ENCODE results near the gene GNAZ.

GRCh38 chr22:23110922-23111527, 40.7 kb downstream of the GNAZ start:
- TF ChIP-seq FOXM1 (IDR thresholded peaks at IDR 0.05; ENCODE audit: borderline replicate concordance) = no peak
- TF ChIP-seq FOXA1 (IDR thresholded peaks at IDR 0.05) = no peak
- no peak for TF ChIP-seq TARDBP (IDR thresholded peaks at IDR 0.05)
- no peak for TF ChIP-seq NFRKB (IDR thresholded peaks at IDR 0.05)
- TF ChIP-seq SP1 (IDR thresholded peaks at IDR 0.05) = no peak
- no peak for TF ChIP-seq PKNOX1 (IDR thresholded peaks at IDR 0.05)
- no peak for TF ChIP-seq SUZ12 (IDR thresholded peaks at IDR 0.05)
- TF ChIP-seq LEF1 (IDR thresholded peaks at IDR 0.05; ENCODE audit: borderline replicate concordance) = no peak
- no peak for TF ChIP-seq FOXK2 (IDR thresholded peaks at IDR 0.05)
- no peak for TF ChIP-seq L3MBTL2 (conservative IDR thresholded peaks at IDR 0.05)
- no peak for TF ChIP-seq ELF4 (IDR thresholded peaks at IDR 0.05)
- TF ChIP-seq ARNT (IDR thresholded peaks at IDR 0.05) = no peak
- no peak for TF ChIP-seq CTBP1 (IDR thresholded peaks at IDR 0.05; ENCODE audit: borderline replicate concordance)

Measured in HEK293T (cell line).